K562 (cell line): ENCODE data around the gene PIK3CD. TPM values are rescaled to one million over a fixed set of nuclear protein-coding genes. Genes with fewer than 3 reads are reported as not detected.

ENCODE experiments used
- ARID3A ChIP-seq: IDR thresholded peaks from 2 replicates; pipeline ENCODE4 v1.6.1; 2012; ENCODE audit warnings: low read depth, low read length, improper control_type of control experiment, borderline replicate concordance
- ARID3B ChIP-seq: fragments of 250-450 bp; sonication (Bioruptor Pico); IDR thresholded peaks from 2 replicates; pipeline ENCODE4 v1.4.0; 2020; ENCODE audit warnings: borderline replicate concordance
- ATF2 ChIP-seq: sonication (generic); formaldehyde crosslinking; IDR thresholded peaks from 2 replicates; pipeline ENCODE4 v1.8.1; 2022; ENCODE audit warnings: missing genetic modification reagents
- ATF3 ChIP-seq, 2 experiments: fragments of 450-650 bp in 1 of 2; sonication (generic) in 1 of 2; formaldehyde crosslinking in 1 of 2; IDR thresholded peaks in 1 of 2; conservative IDR thresholded peaks in 1 of 2; 2 replicates each; pipeline versions ENCODE4 v1.6.1 to v1.8.1; 2016 to 2023; ENCODE audit warnings: mild to moderate bottlenecking in 2 of 2, moderate library complexity in 2 of 2, inconsistent platforms in 1 of 2, missing genetic modification reagents in 1 of 2
- BHLHE40 ChIP-seq: IDR thresholded peaks from 2 replicates; pipeline ENCODE4 v1.6.1; 2011; ENCODE audit warnings: low read length, improper control_type of control experiment
- BRCA1 ChIP-seq, 2 experiments: fragments of 450-650 bp in 1 of 2; sonication (generic) in 1 of 2; formaldehyde crosslinking in 1 of 2; IDR thresholded peaks; 2 replicates each; pipeline versions ENCODE4 v1.5.0 to v1.6.1; 2017 to 2020; ENCODE audit warnings: mild to moderate bottlenecking in 1 of 2, missing genetic modification reagents in 1 of 2
- CGGBP1 ChIP-seq: fragments of 250-450 bp; sonication (Bioruptor Pico); IDR thresholded peaks from 2 replicates; pipeline ENCODE4 v1.9.0; 2021; ENCODE audit warnings: mild to moderate bottlenecking
- FUS ChIP-seq: fragments of 200-400 bp; formaldehyde crosslinking; optimal IDR thresholded peaks from 2 replicates; pipeline ENCODE3; 2017; ENCODE audit warnings: low read depth, low read length
- MBD2 ChIP-seq: sonication (generic); IDR thresholded peaks from 2 replicates; pipeline ENCODE4 v1.6.1; 2016; ENCODE audit warnings: low read depth, borderline replicate concordance
- MYC ChIP-seq, 2 experiments: fragments of 250-450 bp in 1 of 2; sonication (Bioruptor Pico) in 1 of 2; IDR thresholded peaks; 2 replicates each; pipeline versions ENCODE4 v1.5.1 to v1.6.1; 2012 to 2021; ENCODE audit warnings: low read depth in 2 of 2, borderline replicate concordance in 1 of 2, improper control_type of control experiment in 1 of 2, low read length in 1 of 2, mild to moderate bottlenecking in 1 of 2, moderate library complexity in 1 of 2
- NFE2L1 ChIP-seq: fragments of 450-650 bp; IDR thresholded peaks from 2 replicates; pipeline ENCODE4 v1.6.1; 2016; ENCODE audit warnings: missing genetic modification characterization, low read depth, mild to moderate bottlenecking, missing compliant biosample characterization, moderate library complexity, borderline replicate concordance
- POLR2G ChIP-seq: fragments of 200-400 bp; formaldehyde crosslinking; IDR thresholded peaks from 2 replicates; pipeline ENCODE4 v1.6.1; 2017; ENCODE audit warnings: low read depth, mild to moderate bottlenecking, antibody characterized with exemption, low read length, moderate library complexity
- PRMT5 ChIP-seq: sonication (generic); formaldehyde crosslinking; IDR thresholded peaks from 2 replicates; pipeline ENCODE4 v1.5.0; 2020; ENCODE audit warnings: missing genetic modification reagents
- RFX1 ChIP-seq: fragments of 450-650 bp; IDR thresholded peaks from 2 replicates; pipeline ENCODE4 v1.6.1; 2016; ENCODE audit warnings: mild to moderate bottlenecking, moderate library complexity
- RFX5 ChIP-seq: IDR thresholded peaks from 2 replicates; pipeline ENCODE4 v1.6.1; 2011; ENCODE audit warnings: low read depth, mild to moderate bottlenecking, improper control_type of control experiment, low read length
- SMAD3 ChIP-seq: fragments of 450-650 bp; formaldehyde crosslinking; conservative IDR thresholded peaks from 2 replicates; pipeline ENCODE4 v1.4.0; 2020; ENCODE audit warnings: mild to moderate bottlenecking
- STAT5A ChIP-seq: IDR thresholded peaks from 2 replicates; pipeline ENCODE4 v1.6.1; 2012; ENCODE audit warnings: low read length, inconsistent platforms, borderline replicate concordance
- TCF15 ChIP-seq: fragments of 250-450 bp; sonication (Bioruptor Pico); IDR thresholded peaks from 2 replicates; pipeline ENCODE4 v1.8.0; 2022; ENCODE audit warnings: moderate library complexity, mild to moderate bottlenecking, inconsistent platforms
- WHSC1 ChIP-seq: IDR thresholded peaks from one replicate; pipeline ENCODE4 v1.6.1; 2012; ENCODE audit warnings: low read length, control low read depth, inconsistent platforms
- ZC3H8 ChIP-seq: fragments of 450-650 bp; IDR thresholded peaks from 2 replicates; pipeline ENCODE4 v1.6.1; 2017
- ZNF282 ChIP-seq: sonication (generic); formaldehyde crosslinking; IDR thresholded peaks from 2 replicates; pipeline ENCODE4 v1.8.1; 2023; ENCODE audit warnings: missing genetic modification reagents
- polyA plus RNA-seq, 8 experiments: library from polyadenylated mRNA; depleted of rRNA in 4 of 8; stranded (reverse) in 5 of 8; unstranded in 3 of 8; fragments of >200 nt; fragmentation: Nextera tagmentation in 2 of 8; fragmentation: Illumina TruSeq in 1 of 8; extraction: Ambion mirVana in 2 of 8; extraction: Trizol in 1 of 8; gene quantifications; 2 replicates each; pipeline versions ENCODE4 v1.2.1 to v1.2.3, GENCODE V29; 2011 to 2014; ENCODE audit warnings: inconsistent platforms in 1 of 8, missing spikeins in 1 of 8
- total RNA-seq, 7 experiments: library from RNA; depleted of rRNA in 6 of 7; stranded (reverse); fragments of >200 nt in 6 of 7; fragmentation: Illumina TruSeq in 2 of 7; extraction: Trizol in 2 of 7; gene quantifications; 2 replicates each; pipeline versions ENCODE4 v1.2.1 to v1.2.3, GENCODE V29; 2011 to 2021; ENCODE audit warnings: low replicate concordance in 1 of 7

PIK3CD gene
- total and polyA plus RNA-seq, 9 of the 15 experiments (the other 6 are each of a cell fraction or from before 2014, with no cell fraction given), result 1.8 to 20.8 (median 7.2) TPM

- TF ChIP-seq NFE2L1 (no peak), FUS (no peak), BHLHE40 (no peak), ZC3H8 (no peak), PRMT5 (CRISPR knock-in tag) (no peak), ARID3B (CRISPR knock-in tag) (peak; percentile 82; the same call in 1 of the 2 replicates), SMAD3 (no peak; the same call in 1 of the 2 replicates), CGGBP1 (CRISPR knock-in tag) (no peak), WHSC1 (peak; percentile 79), ZNF282 (no peak), ARID3A (no peak), MYC (IDR thresholded peaks at IDR 0.05; ENCODE audit: low read depth, low read length) (no peak), MYC (CRISPR knock-in tag; IDR thresholded peaks at IDR 0.05; ENCODE audit: borderline replicate concordance, low read depth) (no peak), ATF2 (CRISPR knock-in tag) (no peak), POLR2G (no peak), BRCA1 (IDR thresholded peaks at IDR 0.05) (no peak), BRCA1 (CRISPR knock-in tag; IDR thresholded peaks at IDR 0.05) (no peak), RFX5 (no peak), ATF3 (IDR thresholded peaks at IDR 0.05) (no peak), ATF3 (CRISPR knock-in tag; conservative IDR thresholded peaks at IDR 0.05) (no peak), MBD2 (no peak), TCF15 (CRISPR knock-in tag) (peak; percentile 64; the same call in 1 of the 2 replicates), RFX1 (no peak), STAT5A (no peak)
Observed at GRCh38 chr1:9718006-9718680, 66.6 kb downstream of the PIK3CD start (continued).
